Endothelial cell of umbilical vein (primary cell): ENCODE measurements around the gene PPP1R7. TPM values are rescaled to one million over a fixed set of nuclear protein-coding genes. Genes with fewer than 3 reads are reported as not detected.

ENCODE experiments used
- BruUV-seq: library from RNA; stranded (reverse); fragments of 400-500 nt; replicated peaks from 2 replicates; lab custom pipeline; 2021; lab: Mats Ljungman, UMichigan
- CTCF ChIA-PET: fragments of 300-600, 350-600 bp; sonication (Branson Sonifier 250); formaldehyde crosslinking; loops from one replicate; lab custom pipeline; 2021; ENCODE audit warnings: antibody characterized with exemption, inconsistent platforms; lab: Charles Lee
- POLR2A ChIA-PET: fragments of 300-600, 350-600 bp; sonication (Branson Sonifier 250); formaldehyde crosslinking; loops from one replicate; lab custom pipeline; 2021; ENCODE audit warnings: antibody characterized with exemption, inconsistent platforms; lab: Charles Lee
- DNase-seq: peaks from one replicate; pipeline ENCODE4 v3.0.0-alpha.2; 2011; ENCODE audit warnings: low read depth, low spot score
- FAIRE-seq: peaks from 2 replicates; lab custom pipeline; 2011; peaks lifted over from hg19 to GRCh38; lab: Jason Lieb, UNC
- H2AFZ ChIP-seq: 2 replicates; pipeline ENCODE4 v1.6.0; 2012; ENCODE audit warnings: low read depth, low read length, control low read depth, inconsistent platforms
- H3K27ac ChIP-seq: 2 replicates; pipeline ENCODE4 v1.5.1; 2011; ENCODE audit warnings: low read depth, mild to moderate bottlenecking, control low read depth, low read length, moderate library complexity; ENCODE audit not compliant: insufficient read depth
- H3K27me3 ChIP-seq, 2 experiments: 2 replicates each; pipeline versions ENCODE4 v1.6.0 to v1.6.1; 2011; ENCODE audit warnings: low read length in 2 of 2, mixed read lengths in 1 of 2; ENCODE audit not compliant: control insufficient read depth in 2 of 2, insufficient read depth in 2 of 2
- H3K36me3 ChIP-seq, 2 experiments: 2 replicates in 1 of 2; 3 replicates in 1 of 2; pipeline ENCODE4 v1.5.1; 2011; ENCODE audit warnings: low read length in 2 of 2, mild to moderate bottlenecking in 1 of 2, moderate library complexity in 1 of 2; ENCODE audit not compliant: control insufficient read depth in 2 of 2, insufficient read depth in 2 of 2; ENCODE audit errors: extremely low read depth in 1 of 2
- H3K4me1 ChIP-seq: 3 replicates; pipeline ENCODE4 v1.5.1; 2011; ENCODE audit warnings: mild to moderate bottlenecking, low read length; ENCODE audit not compliant: control insufficient read depth, insufficient read depth; ENCODE audit errors: extremely low read depth
- H3K4me2 ChIP-seq: 2 replicates; pipeline ENCODE4 v1.6.1; 2011; ENCODE audit warnings: low read length, control low read depth, mixed read lengths; ENCODE audit not compliant: insufficient read depth
- H3K4me3 ChIP-seq, 3 experiments: fragments of 200-600 bp in 1 of 3; sonication (generic), shearing (Covaris generic) in 1 of 3; replicated peaks in 1 of 3; 2 replicates each; pipeline ENCODE4 v1.5.1; 2011 to 2016; ENCODE audit warnings: control low read depth in 3 of 3, low read length in 3 of 3, mild to moderate bottlenecking in 2 of 3, inconsistent platforms in 1 of 3, low read depth in 1 of 3, moderate library complexity in 1 of 3; ENCODE audit not compliant: insufficient read depth in 1 of 3
- H3K79me2 ChIP-seq: 2 replicates; pipeline ENCODE4 v1.6.0; 2012; ENCODE audit warnings: low read length, inconsistent platforms; ENCODE audit not compliant: control insufficient read depth, insufficient read depth
- H3K9ac ChIP-seq: replicated peaks from 2 replicates; pipeline ENCODE3; 2011; ENCODE audit warnings: low read length, control low read depth; ENCODE audit not compliant: insufficient read depth; ENCODE audit errors: extremely low read depth
- H3K9me1 ChIP-seq: replicated peaks from 3 replicates; pipeline ENCODE4 v1.6.0; 2011; ENCODE audit warnings: mild to moderate bottlenecking, low read length; ENCODE audit not compliant: control insufficient read depth, insufficient read depth; ENCODE audit errors: extremely low read depth
- H3K9me3 ChIP-seq: replicated peaks from 2 replicates; pipeline ENCODE4 v1.5.1; 2012; ENCODE audit warnings: low read length, inconsistent platforms; ENCODE audit not compliant: control insufficient read depth, insufficient read depth
- H4K20me1 ChIP-seq: replicated peaks from 2 replicates; pipeline ENCODE3; 2011; ENCODE audit warnings: mild to moderate bottlenecking, low read length; ENCODE audit not compliant: control insufficient read depth, insufficient read depth; ENCODE audit errors: extremely low read depth
- EZH2 ChIP-seq: IDR thresholded peaks from 2 replicates; pipeline ENCODE4 v1.6.1; 2012; ENCODE audit warnings: borderline replicate concordance, low read depth, mild to moderate bottlenecking, moderate library complexity, low read length, inconsistent platforms; ENCODE audit not compliant: severe bottlenecking
- FOS ChIP-seq: IDR thresholded peaks from 2 replicates; pipeline ENCODE4 v1.6.1; 2011; ENCODE audit warnings: mild to moderate bottlenecking, low read length, moderate library complexity, borderline replicate concordance; ENCODE audit not compliant: insufficient read depth
- GATA2 ChIP-seq: IDR thresholded peaks from 2 replicates; pipeline ENCODE4 v1.7.0; 2011; ENCODE audit warnings: low read depth, mild to moderate bottlenecking, moderate library complexity, mixed read lengths, low read length; ENCODE audit not compliant: insufficient read length, insufficient read depth
- JUN ChIP-seq: IDR thresholded peaks from 2 replicates; pipeline ENCODE4 v1.6.1; 2011; ENCODE audit warnings: borderline replicate concordance, low read depth; ENCODE audit not compliant: insufficient read length, insufficient read depth
- MYC ChIP-seq: IDR thresholded peaks from one replicate; pipeline ENCODE4 v1.6.1; 2011; ENCODE audit warnings: mild to moderate bottlenecking, low read depth, low read length
- POLR2A ChIP-seq: IDR thresholded peaks from 2 replicates; pipeline ENCODE4 v1.6.1; 2012; ENCODE audit warnings: low read depth, mild to moderate bottlenecking, control low read depth, low read length
- POLR2AphosphoS5 ChIP-seq: IDR thresholded peaks from 2 replicates; pipeline ENCODE4 v1.6.1; 2012; ENCODE audit warnings: low read depth, mild to moderate bottlenecking, control low read depth, low read length, moderate library complexity; ENCODE audit not compliant: insufficient read depth
- dilution Hi-C: fragments of 300-500 bp; cut with MboI; formaldehyde crosslinking; loops from one replicate; pipeline ENCODE4 v1.15.0; 2019; ENCODE audit warnings: low sequenced_read_pairs; ENCODE audit not compliant: extremely low pct_ligation_motif_present
- intact Hi-C: fragments of 100-400 bp; cut with micrococcal nuclease; formaldehyde crosslinking; loops from one replicate; pipeline ENCODE4 v1.10.0; 2022
- polyA plus RNA-seq, 4 experiments: library from polyadenylated mRNA; depleted of rRNA in 3 of 4; stranded (reverse) in 3 of 4; unstranded in 1 of 4; fragments of >200 nt; gene quantifications; 2 replicates each; pipeline versions ENCODE4 v1.2.1 to v1.2.3, GENCODE V29; 2011 to 2012; ENCODE audit warnings: missing spikeins in 1 of 4
- total RNA-seq: library from RNA; stranded (reverse); gene quantifications from 2 replicates; pipeline ENCODE4 v1.2.3, GENCODE V29; 2021
- TF ChIP-seq, protein P1 (sequence below), 2 donors: IDR thresholded peaks; 1 replicate in 1 of 2; 2 replicates in 1 of 2; pipeline ENCODE4 v1.5.1; 2011; ENCODE audit warnings: low read length in 2 of 2, mild to moderate bottlenecking in 2 of 2, moderate library complexity in 2 of 2, control low read depth in 1 of 2, inconsistent platforms in 1 of 2, low read depth in 1 of 2; ENCODE audit not compliant: insufficient read depth in 1 of 2; ENCODE audit errors: extremely low read depth in 1 of 2
- TF ChIP-seq, protein P2 (sequence below): IDR thresholded peaks from 2 replicates; pipeline ENCODE4 v1.6.1; 2011; ENCODE audit not compliant: insufficient read depth, insufficient read length

Gene PPP1R7
- total and polyA plus RNA-seq, 2 donors (not counting 3 experiments of a cell fraction or from before 2014, with no cell fraction given) = 30.3 to 60.8 TPM

DNA sequence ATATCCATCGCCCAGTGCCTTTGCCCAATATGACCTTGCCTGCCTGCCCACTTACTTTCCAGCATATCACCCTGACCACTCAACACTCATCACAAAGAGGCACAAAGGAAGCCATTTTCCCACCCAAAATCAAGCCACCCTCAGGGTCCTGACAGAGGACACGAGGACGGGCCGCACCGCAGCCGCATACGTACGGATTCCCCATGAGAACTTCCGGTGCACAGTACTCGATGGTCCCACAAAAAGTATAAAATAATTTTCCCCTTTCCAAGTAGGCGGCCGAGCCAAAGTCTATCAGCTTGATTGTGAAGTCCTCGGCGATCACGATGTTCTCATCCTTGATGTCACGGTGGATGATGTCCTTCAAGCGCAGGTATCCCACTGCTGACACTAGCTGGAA, 38.2 kb upstream of the PPP1R7 start:
- no peak overlapping the region for H3K4me2 ChIP-seq
- H3K79me2 ChIP-seq = no peaks in the 10 kb centered on the region
- no peak for DNase-seq
- no peak for FAIRE-seq
- H2AFZ ChIP-seq = no peak overlapping the region
- no TSS peak for BruUV-seq
- H3K4me3 ChIP-seq = no peak overlapping the region
- no peaks in the 10 kb centered on the region for H3K9me3 ChIP-seq
- intact Hi-C loops (no loop called here), dilution Hi-C loops (no loop called here)
- H4K20me1 ChIP-seq = no peaks in the 10 kb centered on the region
- POLR2A ChIA-PET = no interaction called here
- no peaks in the 10 kb centered on the region for H3K4me1 ChIP-seq
- CTCF ChIA-PET = no interaction called here
- H3K27me3 ChIP-seq = no peaks in the 10 kb centered on the region
- H3K9me1 ChIP-seq = no peaks in the 10 kb centered on the region
- no peak overlapping the region for H3K9ac ChIP-seq
- H3K27ac ChIP-seq = no peak overlapping the region
- H3K36me3 ChIP-seq = no peaks in the 10 kb centered on the region
- TF ChIP-seq EZH2 = no peak
- TF ChIP-seq, protein P1, sequence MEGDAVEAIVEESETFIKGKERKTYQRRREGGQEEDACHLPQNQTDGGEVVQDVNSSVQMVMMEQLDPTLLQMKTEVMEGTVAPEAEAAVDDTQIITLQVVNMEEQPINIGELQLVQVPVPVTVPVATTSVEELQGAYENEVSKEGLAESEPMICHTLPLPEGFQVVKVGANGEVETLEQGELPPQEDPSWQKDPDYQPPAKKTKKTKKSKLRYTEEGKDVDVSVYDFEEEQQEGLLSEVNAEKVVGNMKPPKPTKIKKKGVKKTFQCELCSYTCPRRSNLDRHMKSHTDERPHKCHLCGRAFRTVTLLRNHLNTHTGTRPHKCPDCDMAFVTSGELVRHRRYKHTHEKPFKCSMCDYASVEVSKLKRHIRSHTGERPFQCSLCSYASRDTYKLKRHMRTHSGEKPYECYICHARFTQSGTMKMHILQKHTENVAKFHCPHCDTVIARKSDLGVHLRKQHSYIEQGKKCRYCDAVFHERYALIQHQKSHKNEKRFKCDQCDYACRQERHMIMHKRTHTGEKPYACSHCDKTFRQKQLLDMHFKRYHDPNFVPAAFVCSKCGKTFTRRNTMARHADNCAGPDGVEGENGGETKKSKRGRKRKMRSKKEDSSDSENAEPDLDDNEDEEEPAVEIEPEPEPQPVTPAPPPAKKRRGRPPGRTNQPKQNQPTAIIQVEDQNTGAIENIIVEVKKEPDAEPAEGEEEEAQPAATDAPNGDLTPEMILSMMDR (IDR thresholded peaks at IDR 0.05; ENCODE audit: extremely low read depth in 1 of 2, insufficient read depth in 1 of 2, low read depth in 1 of 2, low read length in 2 of 2) = no peak

DNA sequence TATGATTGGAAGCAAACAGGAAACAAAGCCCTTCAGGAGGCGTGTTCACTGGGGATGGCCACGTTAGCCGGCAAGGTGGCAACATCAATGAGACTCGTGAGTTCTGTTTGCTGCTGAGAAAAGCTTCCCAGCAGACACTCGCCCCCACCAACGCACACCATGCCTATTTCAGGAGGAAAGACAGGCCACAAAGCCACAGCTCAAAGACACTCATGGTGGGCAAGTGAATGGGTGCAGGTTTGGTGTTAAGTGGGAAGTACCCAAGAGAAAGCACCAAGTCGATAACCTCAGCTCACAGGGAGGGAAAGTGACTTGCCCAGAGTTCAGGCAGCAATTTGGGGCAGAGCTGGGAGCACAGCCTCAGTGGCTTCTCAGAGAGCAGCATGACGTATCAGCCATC, 37.7 kb upstream of the PPP1R7 start:
- Histone ChIP-seq H3K79me2 (no peaks in the 10 kb centered on the region), H3K9me1 (no peaks in the 10 kb centered on the region), H3K4me1 (no peaks in the 10 kb centered on the region), H3K9ac (no peak overlapping the region), H2AFZ (no peak overlapping the region), H3K4me3 (no peak overlapping the region), H3K27me3 (no peaks in the 10 kb centered on the region), H3K27ac (no peak overlapping the region), H3K4me2 (no peak overlapping the region), H3K36me3 (no peaks in the 10 kb centered on the region), H3K9me3 (no peaks in the 10 kb centered on the region), H4K20me1 (no peaks in the 10 kb centered on the region)
- no TSS peak for BruUV-seq
- dilution Hi-C loops = no loop called here
- FAIRE-seq = no peak
- TF ChIP-seq MYC (no peak), JUN (no peak), FOS (no peak), POLR2AphosphoS5 (no peak), EZH2 (no peak), POLR2A (no peak), GATA2 (no peak)
- TF ChIP-seq, protein P1 (IDR thresholded peaks at IDR 0.05; ENCODE audit: extremely low read depth in 1 of 2, insufficient read depth in 1 of 2, low read depth in 1 of 2, low read length in 2 of 2) = no peak
- TF ChIP-seq, protein P2, sequence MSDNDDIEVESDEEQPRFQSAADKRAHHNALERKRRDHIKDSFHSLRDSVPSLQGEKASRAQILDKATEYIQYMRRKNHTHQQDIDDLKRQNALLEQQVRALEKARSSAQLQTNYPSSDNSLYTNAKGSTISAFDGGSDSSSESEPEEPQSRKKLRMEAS = no peak
- intact Hi-C loops = no loop called here
- ChIA-PET CTCF (no interaction called here), POLR2A (no interaction called here)
- no peak for DNase-seq
